K562 (cell line): ENCODE data around the gene OBP2A. TPM values are rescaled to one million over a fixed set of nuclear protein-coding genes. Genes with fewer than 3 reads are reported as not detected.
"Not testable (repeated sequence)": the region's sequence is repeated elsewhere in the genome, so short reads cannot be mapped to it uniquely, and the experiment has no call there.

Experiments used
- ATAC-seq: fragments of 200-7000 bp; cut with Tn5 transposase; 3 replicates; pipeline ENCODE4 v1.9.1; 2020; ENCODE audit warnings: moderate library complexity
- BruUV-seq: library from RNA; stranded (reverse); fragments of 400-500 nt; replicated peaks from 2 replicates; lab custom pipeline; 2021; lab: Mats Ljungman, UMichigan
- CTCF ChIA-PET: fragments of 300-600 bp; formaldehyde crosslinking; extraction: SDS; loops from one replicate; lab custom pipeline; 2021; ENCODE audit warnings: low intra/inter-chr PET ratio; lab: Yijun Ruan, JAX
- POLR2A ChIA-PET: fragments of 300-600, 350-650 bp; sonication (Branson Sonifier 250); formaldehyde crosslinking; extraction: SDS; loops from one replicate; lab custom pipeline; 2021; ENCODE audit warnings: antibody characterized with exemption, inconsistent platforms; lab: Yijun Ruan, JAX
- DNase-seq, 4 experiments: peaks; one replicate each; pipeline versions ENCODE4 v3.0.0 to v3.0.0-alpha.2; 2011 to 2018; ENCODE audit warnings: low spot score in 3 of 4, mixed read lengths in 3 of 4; ENCODE audit errors: extremely low read depth in 1 of 4
- FAIRE-seq: peaks from 2 replicates; lab custom pipeline; 2011; peaks lifted over from hg19 to GRCh38; lab: Jason Lieb, UNC
- H2AFZ ChIP-seq: 2 replicates; pipeline ENCODE4 v1.6.0; 2011; ENCODE audit warnings: low read depth, low read length, control low read depth, inconsistent platforms
- H3K27ac ChIP-seq: fragments of 200-600 bp; 3 replicates; pipeline ENCODE4 v1.8.0; 2011; ENCODE audit warnings: low read depth, mild to moderate bottlenecking, control low read depth, inconsistent platforms, low read length, moderate library complexity, mixed read lengths; ENCODE audit errors: extremely low read depth
- H3K27me3 ChIP-seq, 2 experiments: fragments of 300-600 bp in 1 of 2; 2 replicates in 1 of 2; 3 replicates in 1 of 2; pipeline versions ENCODE4 v1.6.0 to v1.8.0; 2011; ENCODE audit warnings: inconsistent platforms in 2 of 2, low read length in 2 of 2, mild to moderate bottlenecking in 1 of 2, mixed read lengths in 1 of 2, moderate library complexity in 1 of 2; ENCODE audit not compliant: control insufficient read depth in 2 of 2, insufficient read depth in 2 of 2
- H3K36me3 ChIP-seq: fragments of 300-600 bp; 3 replicates; pipeline ENCODE4 v1.8.0; 2011; ENCODE audit warnings: mild to moderate bottlenecking, low read length, inconsistent platforms; ENCODE audit not compliant: control insufficient read depth, insufficient read depth
- H3K4me1 ChIP-seq, 2 experiments: fragments of 200-600 bp in 1 of 2; replicated peaks in 1 of 2; 2 replicates in 1 of 2; 3 replicates in 1 of 2; pipeline versions ENCODE4 v1.5.1 to v1.8.0; 2011; ENCODE audit warnings: inconsistent platforms in 2 of 2, low read length in 2 of 2, mild to moderate bottlenecking in 1 of 2, mixed read lengths in 1 of 2, moderate library complexity in 1 of 2; ENCODE audit not compliant: control insufficient read depth in 2 of 2, insufficient read depth in 2 of 2
- H3K4me2 ChIP-seq: 2 replicates; pipeline ENCODE4 v1.6.1; 2011; ENCODE audit warnings: low read length, control low read depth, inconsistent platforms, mixed read lengths; ENCODE audit not compliant: insufficient read depth
- H3K4me3 ChIP-seq: fragments of 200-600 bp; sonication (generic), shearing (Covaris generic); 2 replicates; pipeline ENCODE4 v1.5.1; 2016; ENCODE audit warnings: control low read depth, inconsistent platforms
- H3K79me2 ChIP-seq: fragments of 200-600 bp; 3 replicates; pipeline ENCODE4 v1.8.0; 2011; ENCODE audit warnings: low read length, inconsistent platforms; ENCODE audit not compliant: control insufficient read depth, insufficient read depth
- H3K9ac ChIP-seq, 2 experiments: 2 replicates each; pipeline versions ENCODE4 v1.6.0 to v1.6.1; 2011; ENCODE audit warnings: low read depth in 2 of 2, low read length in 2 of 2, control low read depth in 1 of 2, inconsistent platforms in 1 of 2, mild to moderate bottlenecking in 1 of 2, mixed read lengths in 1 of 2; ENCODE audit not compliant: insufficient read depth in 1 of 2
- H3K9me1 ChIP-seq: one replicate; pipeline ENCODE4 v1.6.0; 2011; ENCODE audit warnings: inconsistent platforms, mild to moderate bottlenecking, low read length, moderate library complexity; ENCODE audit not compliant: control insufficient read depth, insufficient read depth
- H3K9me3 ChIP-seq: replicated peaks from 2 replicates; pipeline ENCODE4 v1.5.1; 2011; ENCODE audit warnings: low read depth, low read length, inconsistent platforms; ENCODE audit not compliant: control insufficient read depth, insufficient read depth
- H4K20me1 ChIP-seq: replicated peaks from 2 replicates; pipeline ENCODE4 v1.6.1; 2011; ENCODE audit warnings: low read length, inconsistent platforms, mixed read lengths; ENCODE audit not compliant: control insufficient read depth, insufficient read depth
- EGR1 ChIP-seq: fragments of 450-650 bp; conservative IDR thresholded peaks from 2 replicates; pipeline ENCODE4 v1.6.1; 2017; ENCODE audit warnings: mild to moderate bottlenecking
- FOSL1 ChIP-seq: fragments of 200-800 bp; sonication (Bioruptor generic); conservative IDR thresholded peaks from 2 replicates; pipeline ENCODE4 v1.6.1; 2016; ENCODE audit warnings: missing genetic modification characterization, missing compliant biosample characterization
- FOXJ3 ChIP-seq: sonication (generic); formaldehyde crosslinking; IDR thresholded peaks from 2 replicates; pipeline ENCODE4 v1.4.0; 2020; ENCODE audit warnings: mild to moderate bottlenecking, missing genetic modification reagents
- MTA3 ChIP-seq: fragments of 450-650 bp; formaldehyde crosslinking; IDR thresholded peaks from 2 replicates; pipeline ENCODE4 v1.6.1; 2017; ENCODE audit warnings: mild to moderate bottlenecking, borderline replicate concordance
- ZNF174 ChIP-seq: fragments of 250-450 bp; sonication (Bioruptor Pico); IDR thresholded peaks from 2 replicates; pipeline ENCODE4 v1.4.0; 2020; ENCODE audit warnings: mild to moderate bottlenecking
- WGBS: fragments of 100-300 bp; shearing (Covaris generic); methylation state at CpG from one replicate; pipeline ENCODE4 v1.1.6; 2016; ENCODE audit warnings: low coverage, mixed read lengths; ENCODE audit not compliant: insufficient coverage; ENCODE audit errors: missing lambda C conversion rate; 5-methylcytosine and 5-hydroxymethylcytosine counted together
- in situ Hi-C: fragments of 300-500 bp; cut with MboI; formaldehyde crosslinking; loops from 4 replicates; pipeline ENCODE4 v1.15.0; 2018; ENCODE audit warnings: inconsistent platforms, mixed read lengths
- intact Hi-C: fragments of 100-400 bp; cut with micrococcal nuclease; formaldehyde crosslinking; loops from 2 replicates; pipeline ENCODE4 v1.14.2; 2022
- polyA plus RNA-seq, 8 experiments: library from polyadenylated mRNA; depleted of rRNA in 4 of 8; stranded (reverse) in 5 of 8; unstranded in 3 of 8; fragments of >200 nt; fragmentation: Nextera tagmentation in 2 of 8; fragmentation: Illumina TruSeq in 1 of 8; extraction: Ambion mirVana in 2 of 8; extraction: Trizol in 1 of 8; gene quantifications; 2 replicates each; pipeline versions ENCODE4 v1.2.1 to v1.2.3, GENCODE V29; 2011 to 2014; ENCODE audit warnings: inconsistent platforms in 1 of 8, missing spikeins in 1 of 8
- total RNA-seq, 7 experiments: library from RNA; depleted of rRNA in 6 of 7; stranded (reverse); fragments of >200 nt in 6 of 7; fragmentation: Illumina TruSeq in 2 of 7; extraction: Trizol in 2 of 7; gene quantifications; 2 replicates each; pipeline versions ENCODE4 v1.2.1 to v1.2.3, GENCODE V29; 2011 to 2021; ENCODE audit warnings: low replicate concordance in 1 of 7

Gene OBP2A
- total and polyA plus RNA-seq, 9 of the 15 experiments (the other 6 are each of a cell fraction or from before 2014, with no cell fraction given), result not detected

DNA sequence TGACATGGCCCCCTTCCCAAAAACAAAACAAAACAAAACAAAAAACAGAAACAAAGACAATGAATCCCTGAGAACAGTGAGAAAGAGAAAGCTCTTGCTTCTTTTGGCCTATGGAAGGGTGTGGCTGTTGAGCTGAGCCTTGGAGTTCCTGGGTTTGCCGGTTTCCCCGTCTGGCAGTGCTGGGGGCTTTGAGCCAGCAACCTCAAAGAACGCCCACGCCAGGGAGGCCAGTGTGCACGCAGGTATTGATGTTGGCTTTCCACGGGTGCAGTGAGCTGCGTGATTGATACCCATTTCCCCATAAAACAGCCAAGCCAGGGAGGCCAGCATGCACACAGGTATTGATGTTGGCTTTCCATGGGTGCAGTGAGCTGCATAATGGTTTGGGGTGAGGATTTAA is 33.0 kb upstream of the OBP2A start:
- Histone ChIP-seq H3K27ac (no peak overlapping the region), H3K27me3 (no peaks in the 10 kb centered on the region), H3K4me1 (peaks cover 22 to 24% of the 10 kb centered on the region in 2 experiments), H3K9me1 (no peaks in the 10 kb centered on the region), H3K36me3 (no peaks in the 10 kb centered on the region), H3K9me3 (no peaks in the 10 kb centered on the region), H3K79me2 (no peaks in the 10 kb centered on the region), H3K9ac (no peak overlapping the region), H2AFZ (peak overlapping the region; percentile 80), H3K4me3 (no peak overlapping the region), H4K20me1 (no peaks in the 10 kb centered on the region), H3K4me2 (no peak overlapping the region)
- intact Hi-C loops (no loop called here), in situ Hi-C loops (no loop called here)
- no TSS peak for BruUV-seq
- DNase-seq (no peak), FAIRE-seq (no peak), ATAC-seq (peak; percentile 57)
- CTCF ChIA-PET, result no interaction called here
- POLR2A ChIA-PET, result interaction anchor here (0.6 kb wide), 1 partner anchor 13 kb away, joined by 3 read pairs; no protein-coding TSS in a partner anchor
- WGBS, result 14% methylated on average over 7 of the region's 7 CpGs
- peak; percentile 49; the same call in 1 of the 2 replicates for TF ChIP-seq EGR1
- no peak for TF ChIP-seq ZNF174 (CRISPR knock-in tag)
- TF ChIP-seq, all 486 proteins: peak for 1

DNA sequence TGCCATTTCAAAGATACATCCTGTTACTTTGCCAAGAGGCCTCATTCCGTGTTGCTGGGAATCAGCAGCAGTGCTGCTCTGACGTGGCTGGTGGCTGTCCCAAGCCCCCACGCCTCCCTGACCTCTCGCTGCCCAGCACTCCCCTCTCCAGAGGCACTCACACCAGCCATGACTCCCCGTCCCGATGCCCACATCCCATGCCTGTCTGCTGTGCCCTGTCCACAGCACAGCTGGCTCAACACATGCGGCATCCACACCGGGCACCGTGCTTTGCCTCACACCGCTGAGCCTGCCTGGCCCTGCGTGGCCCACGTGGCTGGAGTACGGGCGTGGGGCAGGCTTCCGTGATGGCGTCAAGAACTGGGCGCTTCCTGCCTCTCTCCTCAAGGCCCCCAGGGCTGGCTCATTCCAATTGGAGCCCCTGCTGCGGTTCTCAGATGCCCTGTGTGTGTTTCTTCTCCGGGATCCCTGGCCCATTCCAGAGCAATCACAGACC is 32.5 kb upstream of the OBP2A start:
- peak overlapping the region in 1 of 2 experiments; percentile 52; a peak in 2 of 4 replicates for H3K9ac ChIP-seq
- POLR2A ChIA-PET, result interaction anchor here (0.6 kb wide), 1 partner anchor 13 kb away, joined by 3 read pairs; no protein-coding TSS in a partner anchor
- CTCF ChIA-PET, result no interaction called here
- in situ Hi-C loops, result no loop called here
- no peak for TF ChIP-seq MTA3
- TF ChIP-seq FOSL1 (tag), result no peak
- TF ChIP-seq FOXJ3 (CRISPR knock-in tag), result no peak
- TF ChIP-seq, all 486 proteins: peak for 0
- no peak for ATAC-seq
- DNase-seq, result no peak
- no peak overlapping the region for H3K27ac ChIP-seq
- H3K27me3 ChIP-seq, result 0 out of 5 replicates have a peak, but pooled peaks cover 0 to under 1% of the 10 kb centered on the region in 2 experiments
- peaks cover 22 to 24% of the 10 kb centered on the region in 2 experiments for H3K4me1 ChIP-seq
- WGBS, result 57% methylated on average over 19 of the region's 19 CpGs
- no peaks in the 10 kb centered on the region for H4K20me1 ChIP-seq
- H3K79me2 ChIP-seq, result no peaks in the 10 kb centered on the region
- no peaks in the 10 kb centered on the region for H3K9me3 ChIP-seq
- H3K9me1 ChIP-seq, result no peaks in the 10 kb centered on the region
- H3K36me3 ChIP-seq, result no peaks in the 10 kb centered on the region
- intact Hi-C loops, result no loop called here
- no peak overlapping the region for H3K4me2 ChIP-seq
- H3K4me3 ChIP-seq, result no peak overlapping the region
- no peak for FAIRE-seq
- peak overlapping the region; percentile 80; the same call in 1 of the 2 replicates for H2AFZ ChIP-seq
- no TSS peak for BruUV-seq

DNA sequence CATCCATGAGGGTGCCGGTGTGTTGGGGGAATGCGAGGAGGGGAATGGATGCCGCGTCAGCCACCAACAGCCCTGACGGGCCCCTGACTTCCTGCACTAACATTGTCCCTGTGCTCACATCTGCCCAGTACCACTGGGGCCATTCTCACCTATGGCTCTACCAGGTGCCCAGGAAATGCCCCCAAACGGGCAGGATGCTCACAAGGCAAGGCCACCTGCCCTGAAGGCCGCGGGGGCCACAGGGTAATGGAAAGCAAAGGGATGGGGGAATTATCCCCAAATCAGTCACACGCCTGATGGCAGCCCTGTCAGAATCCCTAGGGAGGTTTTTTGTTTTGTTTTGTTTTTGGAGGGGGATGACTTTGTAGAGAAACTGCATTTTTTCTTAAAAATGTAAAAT is 32.0 kb upstream of the OBP2A start:
- H3K27me3 ChIP-seq, in situ Hi-C loops, H3K4me3 ChIP-seq, BruUV-seq, H2AFZ ChIP-seq, H3K9me1 ChIP-seq, intact Hi-C loops, CTCF ChIA-PET, H4K20me1 ChIP-seq, H3K79me2 ChIP-seq, H3K36me3 ChIP-seq, ATAC-seq, H3K27ac ChIP-seq, H3K4me2 ChIP-seq, H3K9me3 ChIP-seq, H3K9ac ChIP-seq, DNase-seq: not testable (repeated sequence)
- FAIRE-seq, result peak; percentile 64
- peaks cover 22% of the 10 kb centered on the region in 2 experiments for H3K4me1 ChIP-seq
- 84% methylated on average over 5 of the region's 9 CpGs for WGBS
- POLR2A ChIA-PET, result interaction anchor here (1.5 kb wide), 1 partner anchor 8 kb away, joined by 9 read pairs; no protein-coding TSS in a partner anchor
